Stomach smooth muscle (tissue), 2 donors: ENCODE data around the gene CA10.

Experiments used
- H3K27ac ChIP-seq: one replicate; pipeline ENCODE4 v1.7.0; 2013; ENCODE audit warnings: mild to moderate bottlenecking, low read length, inconsistent platforms
- H3K27me3 ChIP-seq, 2 donors: one replicate each; pipeline ENCODE4 v1.7.0; 2013; ENCODE audit warnings: low read length in 2 of 2; ENCODE audit not compliant: insufficient read depth in 2 of 2, control insufficient read depth in 1 of 2
- H3K36me3 ChIP-seq, 2 donors: one replicate each; pipeline ENCODE4 v1.7.0; 2013; ENCODE audit warnings: low read length in 2 of 2; ENCODE audit not compliant: control insufficient read depth in 2 of 2, insufficient read depth in 2 of 2
- H3K4me1 ChIP-seq: one replicate; pipeline ENCODE4 v1.7.0; 2013; ENCODE audit warnings: low read length; ENCODE audit not compliant: control insufficient read depth, insufficient read depth
- H3K4me3 ChIP-seq, 2 donors: one replicate each; pipeline ENCODE4 v1.7.0; 2013; ENCODE audit warnings: low read length in 2 of 2
- H3K9ac ChIP-seq, 2 donors: one replicate each; pipeline ENCODE4 v1.7.0; 2013; ENCODE audit warnings: low read length in 2 of 2, mild to moderate bottlenecking in 1 of 2
- H3K9me3 ChIP-seq, 2 donors: one replicate each; pipeline ENCODE4 v1.7.0; 2013; ENCODE audit warnings: low read length in 2 of 2; ENCODE audit not compliant: control insufficient read depth in 2 of 2
- donor health status: healthy.
- donor health status: Pancreatic carcinoma.

Gene CA10

DNA sequence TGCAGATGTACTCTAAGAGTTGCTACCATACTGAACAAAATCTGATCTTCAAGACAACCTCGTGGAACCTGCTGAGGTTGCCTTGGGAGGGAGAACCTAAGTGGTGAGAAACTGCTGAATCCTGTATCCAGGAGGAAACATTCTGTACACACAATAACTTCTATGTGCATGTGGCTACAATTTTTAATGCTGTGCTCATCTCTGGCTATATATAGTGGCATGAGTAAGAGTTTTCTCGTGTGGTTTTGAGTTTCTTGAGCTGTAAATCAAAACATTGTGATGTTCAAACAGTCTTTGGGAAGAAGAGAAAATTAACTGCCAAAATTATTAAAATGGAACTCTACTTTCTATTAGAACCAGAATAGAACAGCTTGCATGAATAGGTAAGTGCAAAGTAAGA, 206.8 kb downstream of the CA10 start:
- H3K36me3 ChIP-seq = no peaks in the 10 kb centered on the region
- H3K27me3 ChIP-seq = no peaks in the 10 kb centered on the region
- no peak overlapping the region for H3K4me3 ChIP-seq
- no peak overlapping the region for H3K27ac ChIP-seq
- no peaks in the 10 kb centered on the region for H3K4me1 ChIP-seq
- H3K9me3 ChIP-seq = peaks cover 0 to 6% of the 10 kb centered on the region in 2 donors
- no peak overlapping the region for H3K9ac ChIP-seq

DNA sequence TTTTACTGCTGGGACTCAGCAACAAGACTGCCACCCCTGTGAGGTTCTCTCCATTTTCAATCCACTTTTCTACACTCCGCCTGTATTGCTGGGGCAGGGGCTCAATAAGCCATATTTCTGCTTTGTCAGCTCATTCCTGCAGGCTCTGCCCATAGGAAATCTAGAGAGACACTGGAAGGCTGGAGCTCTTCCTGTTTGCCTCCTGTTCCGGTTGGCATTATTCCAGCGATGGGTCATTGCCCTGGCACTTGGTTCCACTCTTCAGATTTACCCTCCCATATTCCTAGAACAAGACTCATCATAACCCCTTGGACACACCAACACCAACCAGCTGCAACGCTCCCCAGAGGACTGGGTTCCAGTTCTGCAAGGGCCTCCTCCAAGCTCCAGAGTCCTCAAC, 210.4 kb downstream of the CA10 start:
- Histone ChIP-seq H3K27me3 (no peaks in the 10 kb centered on the region), H3K27ac (no peak overlapping the region), H3K4me3 (no peak overlapping the region), H3K9me3 (peaks cover 0 to 6% of the 10 kb centered on the region in 2 donors), H3K4me1 (no peaks in the 10 kb centered on the region), H3K36me3 (no peaks in the 10 kb centered on the region), H3K9ac (no peak overlapping the region)

DNA sequence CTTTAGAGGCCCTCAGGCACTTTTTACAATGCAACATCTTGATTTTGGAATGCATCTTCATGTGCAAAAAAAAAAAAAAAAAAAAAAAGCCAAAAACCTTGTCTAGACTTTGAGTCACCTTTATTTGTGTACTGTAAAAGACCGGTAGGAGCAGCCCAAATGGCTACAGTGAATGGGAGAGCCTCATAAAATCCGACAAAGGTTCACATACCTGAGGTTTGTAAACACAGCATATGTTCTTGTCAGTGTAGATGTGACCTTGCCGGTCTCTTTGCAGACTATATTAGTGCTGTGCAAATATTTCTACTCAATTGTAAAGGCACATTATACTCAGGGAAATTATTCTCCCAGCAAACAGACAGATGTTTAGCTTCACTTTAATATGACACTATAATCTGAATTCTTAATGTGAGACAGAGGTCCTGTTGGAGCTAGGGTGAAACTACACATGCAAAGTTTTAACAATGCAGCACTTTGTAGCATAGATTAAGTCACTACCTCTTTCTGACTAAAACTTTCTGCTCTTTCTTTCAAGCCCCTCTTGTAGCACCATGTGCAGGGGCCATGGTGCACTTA, 211.3 kb downstream of the CA10 start:
- Histone ChIP-seq H3K9me3 (peaks cover 0 to 6% of the 10 kb centered on the region in 2 donors), H3K27me3 (no peaks in the 10 kb centered on the region), H3K9ac (no peak overlapping the region), H3K4me1 (no peaks in the 10 kb centered on the region), H3K36me3 (no peaks in the 10 kb centered on the region), H3K27ac (no peak overlapping the region), H3K4me3 (no peak overlapping the region)

DNA sequence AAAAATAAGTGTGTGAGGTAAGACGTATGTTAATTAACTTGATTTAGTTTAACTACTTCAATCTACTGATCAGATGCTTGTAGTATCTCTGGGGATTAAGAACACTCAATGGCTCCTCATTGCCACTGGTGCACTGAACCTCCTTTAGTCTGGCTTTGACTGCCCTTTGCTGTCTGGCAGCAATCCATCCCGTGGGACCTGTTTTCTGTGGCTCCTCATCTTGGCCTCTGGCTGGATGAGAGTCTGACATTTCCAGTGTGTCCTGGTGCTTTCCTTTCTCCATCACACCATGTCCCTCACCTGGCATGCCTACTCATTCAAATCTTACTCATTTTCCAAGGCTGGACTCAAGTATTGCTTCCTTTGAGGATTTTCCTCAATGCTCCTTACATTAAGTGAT, 212.2 kb downstream of the CA10 start:
- H3K36me3 ChIP-seq = no peaks in the 10 kb centered on the region
- H3K4me3 ChIP-seq = no peak overlapping the region
- H3K27me3 ChIP-seq = no peaks in the 10 kb centered on the region
- no peak overlapping the region for H3K9ac ChIP-seq
- H3K9me3 ChIP-seq = peaks cover 0 to 6% of the 10 kb centered on the region in 2 donors
- H3K4me1 ChIP-seq = no peaks in the 10 kb centered on the region
- H3K27ac ChIP-seq = no peak overlapping the region

DNA sequence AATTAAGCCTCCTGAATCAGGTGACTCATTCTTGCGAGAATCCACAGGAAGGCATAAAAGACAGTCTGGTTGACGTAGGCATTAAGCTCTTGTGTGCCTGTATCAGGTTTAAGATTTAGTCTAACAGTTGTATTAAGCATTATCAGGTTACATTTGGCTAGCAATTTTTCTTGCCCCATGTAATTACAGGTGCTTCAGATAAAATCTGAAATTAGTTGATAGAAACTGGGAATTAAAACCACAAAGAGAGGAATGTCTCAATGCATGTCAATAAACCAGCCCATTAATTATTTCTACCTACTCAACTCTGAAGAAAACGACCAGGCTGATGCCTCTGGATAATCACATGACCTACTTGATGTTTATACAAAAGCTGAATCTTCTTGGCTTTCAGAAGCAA, 217.2 kb downstream of the CA10 start:
- Histone ChIP-seq H3K9ac (no peak overlapping the region), H3K27ac (no peak overlapping the region), H3K27me3 (no peaks in the 10 kb centered on the region), H3K36me3 (no peaks in the 10 kb centered on the region), H3K4me1 (no peaks in the 10 kb centered on the region), H3K9me3 (no peaks in the 10 kb centered on the region), H3K4me3 (no peak overlapping the region)

DNA sequence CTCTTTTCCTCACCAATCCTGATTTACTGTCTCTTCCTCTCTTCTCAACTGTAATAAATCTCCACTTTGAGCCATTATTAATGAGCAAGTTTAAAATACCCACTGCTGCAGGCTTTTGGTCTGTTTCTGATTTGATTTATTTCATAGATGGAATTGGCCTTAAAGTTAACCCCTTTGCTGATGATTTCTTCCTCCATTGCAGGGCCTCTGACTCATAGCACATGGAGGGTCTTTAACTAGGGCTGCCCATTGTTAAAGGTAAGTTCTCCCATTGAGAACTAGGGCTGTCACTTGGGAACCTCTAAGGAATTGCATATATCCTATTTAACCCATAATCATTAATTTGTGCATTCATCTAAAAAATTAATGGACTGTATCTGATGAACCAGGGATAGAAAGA, 221.2 kb downstream of the CA10 start:
- no peaks in the 10 kb centered on the region for H3K36me3 ChIP-seq
- H3K4me3 ChIP-seq = no peak overlapping the region
- no peak overlapping the region for H3K9ac ChIP-seq
- H3K27me3 ChIP-seq = no peaks in the 10 kb centered on the region
- H3K27ac ChIP-seq = no peak overlapping the region
- H3K9me3 ChIP-seq = no peaks in the 10 kb centered on the region
- no peaks in the 10 kb centered on the region for H3K4me1 ChIP-seq

DNA sequence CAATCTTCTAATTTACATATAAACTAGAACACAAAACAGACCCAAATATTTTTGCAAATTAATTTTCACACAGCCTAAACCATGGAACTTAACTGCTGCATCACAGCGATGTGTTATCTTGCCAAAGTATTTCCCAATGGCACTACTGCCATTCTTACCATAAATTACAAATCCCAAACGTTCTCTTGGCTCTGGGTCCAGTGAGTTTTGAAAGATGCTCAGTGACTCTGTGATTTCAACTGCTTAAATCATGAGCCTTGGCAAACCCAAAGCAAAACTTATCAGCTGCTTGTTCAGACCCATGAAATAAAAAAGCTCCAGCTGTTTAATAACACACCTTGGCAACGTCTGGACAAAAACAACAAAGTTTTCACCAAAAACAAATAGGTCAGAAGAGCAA, 223.0 kb downstream of the CA10 start:
- Histone ChIP-seq H3K27me3 (no peaks in the 10 kb centered on the region), H3K9ac (no peak overlapping the region), H3K4me1 (no peaks in the 10 kb centered on the region), H3K4me3 (no peak overlapping the region), H3K36me3 (no peaks in the 10 kb centered on the region), H3K27ac (no peak overlapping the region), H3K9me3 (no peaks in the 10 kb centered on the region)

DNA sequence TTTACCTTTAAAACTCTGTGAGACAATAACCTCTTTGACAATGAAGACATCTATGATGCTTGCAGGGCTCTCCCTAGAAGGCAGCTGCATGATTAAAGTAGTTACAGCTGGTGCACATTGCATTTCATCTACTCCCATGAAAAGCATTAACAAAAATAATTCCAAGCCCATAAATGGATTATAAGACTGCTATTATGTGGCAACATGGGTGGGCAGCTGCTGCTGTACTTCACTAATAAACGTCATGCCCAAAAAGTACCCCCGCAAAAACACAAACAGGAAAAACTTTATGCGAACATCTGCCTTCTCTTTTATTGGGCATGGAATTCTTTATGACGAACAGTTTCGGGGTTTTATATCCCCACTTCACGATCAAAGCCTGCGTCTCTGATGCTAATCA, 224.9 kb downstream of the CA10 start:
- Histone ChIP-seq H3K9ac (no peak overlapping the region), H3K27ac (no peak overlapping the region), H3K27me3 (no peaks in the 10 kb centered on the region), H3K4me3 (no peak overlapping the region), H3K9me3 (no peaks in the 10 kb centered on the region), H3K4me1 (no peaks in the 10 kb centered on the region), H3K36me3 (no peaks in the 10 kb centered on the region)

DNA sequence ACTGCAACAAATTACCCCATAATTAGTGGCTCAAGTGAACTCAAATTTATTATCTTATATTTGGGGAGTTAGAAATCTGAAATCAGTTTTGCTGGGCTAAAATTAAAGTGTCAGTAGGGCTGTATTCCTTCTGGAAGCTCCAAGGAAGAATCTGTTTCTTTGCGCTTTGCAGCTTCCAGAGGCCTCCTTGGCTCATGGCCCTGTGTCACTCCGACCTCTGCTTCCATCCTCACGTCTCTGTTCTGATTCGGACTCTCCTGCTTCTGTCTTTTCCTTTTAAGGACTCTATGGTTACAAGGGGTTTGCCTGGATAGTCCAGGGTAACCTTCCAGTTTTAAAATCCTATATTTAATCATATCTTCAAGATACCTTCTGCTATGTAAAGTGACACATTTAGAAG, 232.1 kb downstream of the CA10 start:
- H3K9me3 ChIP-seq = no peaks in the 10 kb centered on the region
- H3K4me3 ChIP-seq = no peak overlapping the region
- H3K4me1 ChIP-seq = no peaks in the 10 kb centered on the region
- no peaks in the 10 kb centered on the region for H3K36me3 ChIP-seq
- no peaks in the 10 kb centered on the region for H3K27me3 ChIP-seq
- H3K9ac ChIP-seq = no peak overlapping the region
- no peak overlapping the region for H3K27ac ChIP-seq

DNA sequence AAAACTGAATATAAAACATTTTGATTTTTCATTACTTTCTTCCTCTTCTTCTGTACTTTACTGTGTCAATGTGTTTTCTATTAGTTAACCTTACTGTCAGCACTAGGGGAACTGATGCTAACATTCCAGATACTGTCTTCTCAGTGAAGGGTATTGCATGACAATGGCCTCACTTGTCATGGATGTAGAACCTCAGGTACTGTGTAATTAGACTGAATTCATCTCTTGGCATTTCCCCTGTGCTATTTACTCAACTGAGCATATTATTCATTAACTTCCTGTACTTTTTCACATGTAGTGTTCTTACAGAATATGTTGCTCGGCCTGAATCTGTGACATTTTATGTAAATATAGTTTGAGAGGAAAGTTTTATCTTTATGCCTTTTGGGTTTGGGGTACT, 237.0 kb downstream of the CA10 start:
- no peak overlapping the region for H3K27ac ChIP-seq
- no peak overlapping the region for H3K9ac ChIP-seq
- H3K36me3 ChIP-seq = no peaks in the 10 kb centered on the region
- no peaks in the 10 kb centered on the region for H3K27me3 ChIP-seq
- H3K4me1 ChIP-seq = no peaks in the 10 kb centered on the region
- no peak overlapping the region for H3K4me3 ChIP-seq
- no peaks in the 10 kb centered on the region for H3K9me3 ChIP-seq

DNA sequence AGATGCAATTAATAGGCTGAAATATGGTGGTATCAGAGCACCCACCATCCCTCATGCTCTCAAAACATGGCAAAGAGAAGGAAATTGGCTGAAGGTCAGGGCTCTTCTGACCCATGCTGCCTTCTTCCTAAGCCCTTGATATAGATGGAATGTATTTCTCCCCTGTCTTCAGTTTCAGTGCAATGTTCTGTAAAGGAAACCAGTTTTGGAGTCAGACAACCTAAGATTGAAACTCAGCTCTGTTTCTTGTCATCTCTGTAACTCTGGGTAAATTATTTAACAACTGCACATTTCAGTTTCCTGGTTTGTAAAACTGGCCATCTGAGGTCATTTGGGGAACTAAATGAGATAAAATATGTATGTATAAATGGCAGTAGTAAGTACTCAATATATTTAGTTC, 243.9 kb downstream of the CA10 start:
- Histone ChIP-seq H3K27ac (no peak overlapping the region), H3K4me3 (no peak overlapping the region), H3K9ac (no peak overlapping the region), H3K9me3 (no peaks in the 10 kb centered on the region), H3K36me3 (no peaks in the 10 kb centered on the region), H3K4me1 (no peaks in the 10 kb centered on the region), H3K27me3 (peaks cover 0 to 2% of the 10 kb centered on the region in 2 donors)
